H1 (cell line): ENCODE data around the gene TCF20. TPM values are rescaled to one million over a fixed set of nuclear protein-coding genes. Genes with fewer than 3 reads are reported as not detected.

ENCODE experiments used
- CTCF ChIA-PET: fragments of 300-600 bp; sonication (Branson Sonifier 250); formaldehyde crosslinking; loops from one replicate; lab custom pipeline; 2021; ENCODE audit not compliant: partially characterized antibody; lab: Charles Lee
- POLR2A ChIA-PET: fragments of 300-600 bp; sonication (Branson Sonifier 250); formaldehyde crosslinking; loops from one replicate; lab custom pipeline; 2021; ENCODE audit warnings: inconsistent platforms; ENCODE audit not compliant: partially characterized antibody; lab: Charles Lee
- DNase-seq, 2 experiments: peaks; one replicate each; pipeline versions ENCODE4 v3.0.0 to v3.0.0-alpha.2; 2010 to 2022; ENCODE audit warnings: low spot score in 2 of 2, low read depth in 1 of 2, mixed read lengths in 1 of 2
- FAIRE-seq: peaks from 2 replicates; lab custom pipeline; 2011; peaks lifted over from hg19 to GRCh38; lab: Jason Lieb, UNC
- H2AFZ ChIP-seq: 2 replicates; pipeline ENCODE4 v1.8.1; 2012; ENCODE audit warnings: low read length, inconsistent platforms
- H2AK5ac ChIP-seq: 2 replicates; pipeline ENCODE4 v1.6.1; 2013; ENCODE audit warnings: low read depth, low read length
- H2BK120ac ChIP-seq: replicated peaks from 2 replicates; pipeline ENCODE3; 2013; ENCODE audit warnings: low read depth, low read length, inconsistent platforms
- H2BK12ac ChIP-seq: 2 replicates; pipeline ENCODE4 v1.6.1; 2013; ENCODE audit warnings: low read depth, low read length
- H2BK15ac ChIP-seq: 2 replicates; pipeline ENCODE4 v1.6.1; 2013; ENCODE audit warnings: low read length
- H2BK20ac ChIP-seq: 2 replicates; pipeline ENCODE4 v1.6.1; 2013; ENCODE audit warnings: low read length
- H2BK5ac ChIP-seq: 2 replicates; pipeline ENCODE4 v1.6.1; 2013; ENCODE audit warnings: low read depth, low read length
- H3K14ac ChIP-seq: 2 replicates; pipeline ENCODE4 v1.6.1; 2013; ENCODE audit warnings: inconsistent platforms; ENCODE audit not compliant: insufficient read length
- H3K18ac ChIP-seq: 2 replicates; pipeline ENCODE4 v1.6.1; 2013; ENCODE audit warnings: low read length; ENCODE audit errors: extremely low read depth
- H3K23ac ChIP-seq: 2 replicates; pipeline ENCODE4 v1.6.1; 2013; ENCODE audit warnings: inconsistent platforms; ENCODE audit not compliant: insufficient read length
- H3K23me2 ChIP-seq: 2 replicates; pipeline ENCODE4 v1.6.1; 2013; ENCODE audit warnings: low read depth, low read length
- H3K27ac ChIP-seq: 2 replicates; pipeline ENCODE4 v1.6.1; 2011; ENCODE audit warnings: low read depth, low read length, inconsistent platforms
- H3K27me3 ChIP-seq, 4 experiments: replicated peaks in 1 of 4; 1 replicate in 1 of 4; 2 replicates in 3 of 4; pipeline versions ENCODE4 v1.6.1 to v1.8.1; 2011 to 2013; ENCODE audit warnings: low read length in 3 of 4, mild to moderate bottlenecking in 3 of 4, inconsistent platforms in 2 of 4, mixed read lengths in 2 of 4, moderate library complexity in 1 of 4; ENCODE audit not compliant: control insufficient read depth in 3 of 4, insufficient read depth in 3 of 4; ENCODE audit errors: extremely low read depth in 1 of 4
- H3K36me3 ChIP-seq, 4 experiments: 2 replicates each; pipeline versions ENCODE4 v1.6.1 to v1.8.1; 2011 to 2013; ENCODE audit warnings: mild to moderate bottlenecking in 4 of 4, low read length in 3 of 4, moderate library complexity in 2 of 4, control low read depth in 1 of 4, inconsistent platforms in 1 of 4; ENCODE audit not compliant: insufficient read depth in 4 of 4, control insufficient read depth in 2 of 4
- H3K4ac ChIP-seq: replicated peaks from 2 replicates; pipeline ENCODE3; 2013; ENCODE audit warnings: low read length, low read depth, mixed read lengths, inconsistent platforms; ENCODE audit not compliant: insufficient read length
- H3K4me1 ChIP-seq, 4 experiments: replicated peaks in 1 of 4; 1 replicate in 1 of 4; 2 replicates in 3 of 4; pipeline versions ENCODE4 v1.6.1 to v1.8.1; 2011 to 2013; ENCODE audit warnings: low read length in 3 of 4, inconsistent platforms in 2 of 4, mixed read lengths in 1 of 4; ENCODE audit not compliant: insufficient read depth in 4 of 4, control insufficient read depth in 3 of 4
- H3K4me2 ChIP-seq, 2 experiments: 2 replicates each; pipeline versions ENCODE4 v1.6.1 to v1.8.1; 2011 to 2013; ENCODE audit warnings: low read depth in 2 of 2, low read length in 2 of 2, control low read depth in 1 of 2, inconsistent platforms in 1 of 2, mild to moderate bottlenecking in 1 of 2; ENCODE audit not compliant: insufficient read depth in 1 of 2
- H3K4me3 ChIP-seq, 4 experiments: fragments of 200-600, 300-600 bp in 1 of 4; sonication (generic), shearing (Covaris generic), sonication (Bioruptor Twin) in 1 of 4; 2 replicates each; pipeline versions ENCODE4 v1.5.1 to v1.8.1; 2011 to 2016; ENCODE audit warnings: low read length in 4 of 4, low read depth in 3 of 4, control low read depth in 2 of 4, inconsistent platforms in 2 of 4, mild to moderate bottlenecking in 2 of 4, mixed read lengths in 1 of 4, moderate library complexity in 1 of 4; ENCODE audit not compliant: insufficient read depth in 2 of 4; ENCODE audit errors: extremely low read depth in 1 of 4
- H3K56ac ChIP-seq: replicated peaks from 2 replicates; pipeline ENCODE3; 2013; ENCODE audit warnings: low read depth, mild to moderate bottlenecking, mixed read lengths, low read length, inconsistent platforms; ENCODE audit not compliant: insufficient read length
- H3K79me1 ChIP-seq: 2 replicates; pipeline ENCODE4 v1.6.1; 2013; ENCODE audit warnings: low read depth, low read length, control low read depth
- H3K79me2 ChIP-seq, 2 experiments: 2 replicates each; pipeline versions ENCODE4 v1.6.1 to v1.8.1; 2012 to 2013; ENCODE audit warnings: low read length in 2 of 2, mild to moderate bottlenecking in 2 of 2, inconsistent platforms in 1 of 2; ENCODE audit not compliant: insufficient read depth in 2 of 2, control insufficient read depth in 1 of 2
- H3K9ac ChIP-seq, 4 experiments: replicated peaks in 1 of 4; 1 replicate in 1 of 4; 2 replicates in 3 of 4; pipeline versions ENCODE4 v1.6.1 to v1.8.1; 2011 to 2013; ENCODE audit warnings: low read depth in 3 of 4, low read length in 3 of 4, control low read depth in 2 of 4, mild to moderate bottlenecking in 2 of 4, moderate library complexity in 2 of 4, inconsistent platforms in 1 of 4; ENCODE audit errors: extremely low read depth in 1 of 4
- H3K9me3 ChIP-seq, 2 experiments: 2 replicates each; pipeline versions ENCODE4 v1.6.1 to v1.8.1; 2012 to 2013; ENCODE audit warnings: mild to moderate bottlenecking in 2 of 2, moderate library complexity in 2 of 2, control low read depth in 1 of 2, inconsistent platforms in 1 of 2, low read depth in 1 of 2, low read length in 1 of 2, mixed read lengths in 1 of 2; ENCODE audit not compliant: insufficient read depth in 2 of 2
- H4K20me1 ChIP-seq, 2 experiments: replicated peaks in 1 of 2; 2 replicates each; pipeline versions ENCODE3 to v1.8.1; 2011 to 2013; ENCODE audit warnings: inconsistent platforms in 2 of 2, low read length in 2 of 2, mild to moderate bottlenecking in 1 of 2; ENCODE audit not compliant: insufficient read depth in 2 of 2, control insufficient read depth in 1 of 2
- H4K5ac ChIP-seq: 2 replicates; pipeline ENCODE4 v1.6.1; 2013; ENCODE audit warnings: low read length, low read depth, mixed read lengths, inconsistent platforms; ENCODE audit not compliant: insufficient read length
- H4K8ac ChIP-seq: 2 replicates; pipeline ENCODE4 v1.8.0; 2013; ENCODE audit warnings: mild to moderate bottlenecking, moderate library complexity, low read length, inconsistent platforms; ENCODE audit not compliant: insufficient read depth; ENCODE audit errors: extremely low read depth
- H4K91ac ChIP-seq: replicated peaks from 2 replicates; pipeline ENCODE3; 2013; ENCODE audit warnings: low read length, mixed read lengths, inconsistent platforms; ENCODE audit not compliant: insufficient read length
- ASH2L ChIP-seq: fragments of 200-600, 300-600 bp; sonication (generic); IDR thresholded peaks from one replicate; pipeline ENCODE4 v1.7.1; 2017; ENCODE audit warnings: low read length
- TBP ChIP-seq: IDR thresholded peaks from 2 replicates; pipeline ENCODE4 v1.6.1; 2011; ENCODE audit warnings: low read depth, low read length, improper control_type of control experiment
- TEAD4 ChIP-seq: IDR thresholded peaks from 2 replicates; pipeline ENCODE4 v1.6.1; 2012; ENCODE audit warnings: low read depth, low read length, inconsistent platforms, mixed read lengths
- WGBS, 2 experiments: shearing (Covaris generic) in 1 of 2; methylation state at CpG; one replicate each; pipeline versions ENCODE4 v1.1.6 to v1.1.7; 2013 to 2015; ENCODE audit warnings: low lambda C conversion rate in 2 of 2, mixed read lengths in 2 of 2, inconsistent platforms in 1 of 2, low coverage in 1 of 2, missing lambda C conversion rate in 1 of 2; ENCODE audit not compliant: insufficient replicate concordance in 2 of 2, insufficient coverage in 1 of 2, insufficient read length in 1 of 2; ENCODE audit errors: extremely low coverage in 1 of 2, missing lambda C conversion rate in 1 of 2; 5-methylcytosine and 5-hydroxymethylcytosine counted together
- polyA plus RNA-seq, 7 experiments: library from polyadenylated mRNA; depleted of rRNA in 3 of 7; stranded (reverse) in 5 of 7; unstranded in 2 of 7; fragments of >200 nt in 5 of 7; fragments of 200-250 nt in 2 of 7; gene quantifications; 1 replicate in 5 of 7; 2 replicates in 1 of 7; 4 replicates in 1 of 7; pipeline versions ENCODE4 v1.2.1 to v1.2.3, GENCODE V29; 2011 to 2013; ENCODE audit warnings: missing spikeins in 2 of 7, mixed read lengths in 2 of 7
- total RNA-seq: library from RNA; stranded (reverse); fragmentation: NEBNext Ultra II Directional; extraction: Animal tissue kit (Norgen Biotek cat#: 25700); gene quantifications from 2 replicates; pipeline ENCODE4 v1.2.1, GENCODE V29; 2021
- TF ChIP-seq, protein P1 (sequence below): IDR thresholded peaks from 2 replicates; pipeline ENCODE4 v1.6.1; 2012; ENCODE audit warnings: inconsistent platforms

The TCF20 gene
- total and polyA plus RNA-seq, 2 of the 8 experiments (the other 6 are each of a cell fraction or from before 2014, with no cell fraction given), result 22.0 to 79.8 TPM

DNA sequence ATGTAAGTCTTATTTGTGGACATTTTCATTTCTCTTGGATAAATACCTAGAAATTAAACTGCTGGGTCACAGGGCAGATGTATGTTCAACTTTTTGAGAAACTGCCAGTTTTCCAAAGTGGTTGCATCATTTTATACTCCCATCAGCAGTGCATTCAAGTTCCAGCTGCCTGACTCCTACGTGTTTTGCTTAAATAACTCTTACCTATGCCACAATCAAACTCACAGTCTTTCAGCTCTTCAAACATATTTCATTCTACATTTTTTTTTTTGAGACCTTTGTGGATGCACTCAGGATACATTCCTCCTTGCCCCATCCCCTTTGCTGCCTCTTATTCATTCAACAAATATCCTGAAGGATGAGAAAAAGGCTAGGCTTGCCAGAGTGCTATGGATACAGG lies 9.2 kb downstream of the TCF20 start:
- H3K4ac ChIP-seq, result no peak overlapping the region
- peaks cover 15% of the 10 kb centered on the region for H3K79me1 ChIP-seq
- H4K5ac ChIP-seq, result no peak overlapping the region
- no peak overlapping the region for H4K91ac ChIP-seq
- H3K4me2 ChIP-seq, result no peak overlapping the region
- peaks cover 28 to 96% of the 10 kb centered on the region in 2 experiments for H3K79me2 ChIP-seq
- no peak overlapping the region for H3K4me3 ChIP-seq
- no peak overlapping the region for H3K23ac ChIP-seq
- WGBS, 2 experiments, result 92% methylated on average over 1 of the region's 1 CpG; no CpG with 5 or more reads in 1 of the 2 experiments
- no peak overlapping the region for H3K9ac ChIP-seq
- no peak overlapping the region for H2AK5ac ChIP-seq
- no peak overlapping the region for H2BK12ac ChIP-seq
- H2BK5ac ChIP-seq, result no peak overlapping the region
- H3K4me1 ChIP-seq, result peaks cover 0 to 4% (median 1%) of the 10 kb centered on the region in 4 experiments; a peak in 2 of 7 replicates
- H2BK15ac ChIP-seq, result no peak overlapping the region
- peaks cover 5 to 53% (median 18%) of the 10 kb centered on the region in 4 experiments for H3K27me3 ChIP-seq
- H4K8ac ChIP-seq, result no peak overlapping the region
- POLR2A ChIA-PET, result interaction anchor here (1.0 kb wide), 1 partner anchor 9 kb away, joined by 3 read pairs; no protein-coding TSS in a partner anchor
- H3K56ac ChIP-seq, result no peak overlapping the region
- H4K20me1 ChIP-seq, result peaks cover 73 to 75% of the 10 kb centered on the region in 2 experiments
- FAIRE-seq, result no peak
- no peaks in the 10 kb centered on the region for H3K36me3 ChIP-seq
- H3K9me3 ChIP-seq, result no peaks in the 10 kb centered on the region
- H3K18ac ChIP-seq, result no peak overlapping the region
- no peak overlapping the region for H2BK20ac ChIP-seq
- no peak overlapping the region for H2AFZ ChIP-seq
- H3K23me2 ChIP-seq, result no peaks in the 10 kb centered on the region
- no peak overlapping the region for H2BK120ac ChIP-seq
- no peak overlapping the region for H3K27ac ChIP-seq
- DNase-seq, result no peak
- CTCF ChIA-PET, result interaction anchor here (0.5 to 1.6 kb wide), 2 partner anchors 183 to 236 kb away, joined by 3 to 6 read pairs; no protein-coding TSS in a partner anchor
- H3K14ac ChIP-seq, result no peak overlapping the region
- TF ChIP-seq ASH2L, result no peak
- no peak for TF ChIP-seq TBP
- TF ChIP-seq, protein P1, sequence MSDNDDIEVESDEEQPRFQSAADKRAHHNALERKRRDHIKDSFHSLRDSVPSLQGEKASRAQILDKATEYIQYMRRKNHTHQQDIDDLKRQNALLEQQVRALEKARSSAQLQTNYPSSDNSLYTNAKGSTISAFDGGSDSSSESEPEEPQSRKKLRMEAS, result no peak
- no peak for TF ChIP-seq TEAD4
